ENCODE data around the gene NSG1.
A peak's percentile ranks its signal among the peaks of the same experiment; 100 is the strongest.
"Not testable (repeated sequence)": the region's sequence is repeated elsewhere in the genome, so short reads cannot be mapped to it uniquely, and the experiment has no call there.

NSG1 gene

DNA sequence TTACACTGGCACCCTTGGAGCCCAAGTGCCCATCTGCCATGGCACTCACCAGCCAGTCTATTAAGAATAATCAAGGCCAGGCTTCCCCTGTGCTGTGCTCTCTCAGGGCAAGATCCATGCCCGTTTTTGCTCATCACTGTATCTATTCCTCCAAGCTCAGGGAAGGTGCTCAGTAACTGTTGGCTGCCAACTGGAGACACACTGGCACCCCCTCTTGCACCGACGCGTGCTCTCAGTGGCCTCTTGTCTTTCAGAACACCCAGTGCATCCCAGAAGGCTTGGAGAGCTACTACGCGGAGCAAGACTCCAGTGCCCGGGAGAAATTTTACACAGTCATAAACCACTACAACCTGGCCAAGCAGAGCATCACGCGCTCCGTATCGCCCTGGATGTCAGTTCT is 30.1 kb downstream of the NSG1 start:
- DNase-seq (ENCODE audit: low read depth): no peak

DNA sequence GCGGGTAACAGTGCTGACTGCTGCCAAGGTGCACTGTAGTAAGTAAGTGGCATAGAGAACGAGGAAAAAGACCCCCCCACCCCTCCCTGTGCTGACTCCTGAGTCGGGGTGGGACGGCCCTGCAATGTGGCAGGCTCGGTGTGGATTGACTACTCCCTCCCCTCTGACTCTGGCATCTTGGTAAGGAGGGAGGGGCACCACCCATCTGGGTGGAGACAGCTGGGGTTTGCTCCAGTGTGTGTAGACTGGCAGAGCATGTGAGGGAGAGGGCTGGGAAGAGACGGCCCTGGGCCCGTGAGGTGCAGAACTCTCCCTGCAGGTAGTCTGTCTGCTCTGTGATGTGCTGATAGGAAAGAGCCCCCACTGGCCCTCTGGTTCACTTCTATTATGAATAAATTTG is 31.0 kb downstream of the NSG1 start:
- DNase-seq (ENCODE audit: low read depth): no peak

DNA sequence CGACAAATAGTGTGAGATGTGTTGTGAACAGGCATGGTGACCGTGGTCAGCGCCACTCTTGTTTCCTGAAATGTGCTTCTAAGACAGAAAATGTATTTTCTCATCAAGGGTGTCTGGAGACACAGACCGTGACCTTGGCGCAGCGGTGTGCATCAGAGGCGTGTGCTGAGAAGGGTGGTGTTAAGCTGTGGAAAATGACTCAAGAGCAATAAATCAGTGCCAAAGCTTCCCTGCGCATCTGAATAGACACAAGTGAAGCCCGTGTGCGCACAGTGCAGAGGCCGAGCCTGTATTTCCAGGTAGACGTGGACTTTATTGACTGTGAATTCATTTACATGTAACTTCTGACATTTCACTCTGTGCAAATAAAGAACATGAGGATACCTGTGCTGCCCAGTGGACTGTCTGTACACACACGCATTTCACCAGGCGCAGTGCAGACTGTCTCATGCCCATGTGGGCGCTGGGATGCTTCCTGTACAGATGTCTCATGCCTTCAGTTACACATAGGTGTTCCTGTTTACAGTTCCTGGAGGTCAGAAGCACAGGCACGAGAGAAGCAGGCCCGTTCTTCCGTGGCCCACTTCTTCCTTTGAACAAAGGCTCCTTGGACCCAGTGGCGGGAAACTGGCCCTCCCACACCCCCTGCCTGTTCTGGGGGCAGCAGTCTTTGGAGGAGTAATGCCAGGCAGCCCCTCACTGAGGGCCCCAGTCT is 31.9 kb downstream of the NSG1 start:
- no peak for DNase-seq (ENCODE audit: low read depth)

DNA sequence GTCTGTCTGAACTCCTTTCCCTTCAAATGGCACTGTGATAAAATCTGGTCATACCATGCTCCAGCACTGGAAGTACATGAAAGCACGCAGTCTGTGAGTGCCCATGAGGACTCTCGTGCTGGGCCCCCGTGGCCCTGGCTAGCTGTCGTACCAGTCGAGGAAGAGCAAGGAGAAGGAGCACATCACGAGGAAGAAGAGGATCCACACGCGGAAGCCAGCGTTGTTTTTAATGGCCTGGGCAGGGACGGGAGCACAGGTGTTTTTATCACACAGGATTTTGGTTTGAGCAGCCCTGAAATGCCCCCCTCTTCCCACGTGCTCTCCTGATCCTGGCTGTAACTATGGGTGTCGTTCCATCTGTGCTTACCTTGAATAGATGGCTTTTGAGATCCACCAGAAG is 33.0 kb downstream of the NSG1 start:
- no peak for DNase-seq (ENCODE audit: low read depth)

DNA sequence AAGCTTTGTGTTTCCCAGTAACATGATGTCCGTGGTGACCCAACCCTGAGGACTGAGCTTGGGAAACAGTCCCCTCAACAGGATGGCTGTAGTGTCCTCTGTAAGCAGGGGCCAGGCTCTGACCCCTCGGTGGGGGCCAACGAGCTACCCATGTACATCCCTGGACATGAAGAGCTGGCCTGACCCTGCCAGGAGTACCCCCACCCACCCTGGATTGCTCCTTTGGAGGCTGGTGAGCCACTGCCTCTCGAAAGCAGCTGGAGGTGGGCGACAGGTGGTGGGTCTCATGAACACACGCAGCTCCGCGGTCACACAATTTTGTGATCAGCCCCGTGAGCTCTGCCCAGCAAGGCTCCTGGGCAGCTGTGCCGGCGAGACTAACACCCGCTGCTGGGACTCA is 33.5 kb downstream of the NSG1 start:
- DNase-seq (ENCODE audit: low read depth): no peak

DNA sequence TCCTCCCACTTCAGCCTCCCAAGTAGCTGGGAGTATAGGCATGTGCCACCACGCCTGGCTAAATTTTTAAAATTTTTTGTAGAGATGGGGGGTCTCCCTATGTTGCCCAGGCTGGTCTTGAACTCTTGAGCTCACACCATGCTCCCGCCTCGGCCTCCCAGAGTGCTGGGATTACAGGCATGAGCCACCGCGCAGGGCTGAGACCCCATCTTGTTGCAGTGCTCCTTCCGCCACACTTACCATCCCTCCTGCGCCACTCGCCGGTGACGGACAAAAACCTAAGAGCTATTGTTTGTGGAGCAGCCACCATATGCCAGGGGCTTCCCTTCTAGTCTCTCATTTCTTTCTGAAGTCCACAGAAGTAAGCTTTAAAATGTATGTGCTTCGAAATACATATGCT is 34.5 kb downstream of the NSG1 start:
- no peak for DNase-seq (ENCODE audit: low read depth)

DNA sequence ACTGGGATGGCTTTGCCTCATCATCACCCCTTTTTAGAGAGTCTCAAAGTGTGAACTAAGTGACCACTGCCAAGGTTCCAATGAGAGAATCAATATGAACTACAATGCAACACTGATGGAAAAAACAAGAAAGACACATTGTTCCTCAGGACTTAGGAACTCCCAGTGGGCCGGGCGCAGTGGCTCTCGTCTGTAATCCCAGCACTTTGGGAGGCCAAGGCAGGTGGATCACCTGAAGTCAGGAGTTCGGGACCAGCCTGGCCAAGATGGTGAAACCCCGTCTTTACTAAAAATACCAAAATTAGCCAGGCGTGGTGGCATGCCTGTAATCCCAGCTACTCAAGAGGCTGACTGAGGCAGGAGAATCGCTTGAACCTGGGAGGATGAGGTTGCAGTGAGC is 35.2 kb downstream of the NSG1 start:
- not testable (repeated sequence) for DNase-seq (ENCODE audit: low read depth)

DNA sequence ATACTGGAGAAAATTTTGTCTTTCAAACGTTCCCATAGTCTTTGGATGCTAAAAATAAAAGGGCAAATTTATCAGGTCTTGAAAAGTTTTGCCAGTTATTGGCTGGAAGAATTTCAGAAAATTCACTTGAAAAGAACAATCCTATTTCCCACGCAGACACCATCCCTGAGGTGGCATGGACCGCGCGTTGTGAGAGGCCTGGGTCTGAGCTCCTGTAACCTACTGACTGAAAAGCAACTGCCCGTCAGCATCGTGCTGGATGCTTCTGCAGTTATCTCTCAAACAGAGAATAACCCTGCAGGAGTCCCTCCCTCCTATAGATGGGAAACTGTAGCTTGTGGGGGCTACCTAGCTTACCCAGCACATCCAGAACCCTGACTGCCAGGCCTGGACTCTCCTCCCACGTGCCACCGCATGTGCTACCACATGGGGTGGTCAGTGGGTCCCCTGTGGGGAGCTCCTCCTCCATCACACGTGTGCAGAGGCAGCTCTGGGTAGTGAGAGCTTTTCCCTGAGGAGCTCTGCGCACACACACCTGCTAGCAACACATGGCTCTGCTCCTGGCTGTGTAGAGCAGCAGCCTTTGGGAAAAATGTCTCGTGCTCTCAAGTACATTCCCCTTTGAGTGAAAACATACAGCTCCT is 36.1 kb downstream of the NSG1 start:
- DNase-seq (ENCODE audit: low read depth): no peak

DNA sequence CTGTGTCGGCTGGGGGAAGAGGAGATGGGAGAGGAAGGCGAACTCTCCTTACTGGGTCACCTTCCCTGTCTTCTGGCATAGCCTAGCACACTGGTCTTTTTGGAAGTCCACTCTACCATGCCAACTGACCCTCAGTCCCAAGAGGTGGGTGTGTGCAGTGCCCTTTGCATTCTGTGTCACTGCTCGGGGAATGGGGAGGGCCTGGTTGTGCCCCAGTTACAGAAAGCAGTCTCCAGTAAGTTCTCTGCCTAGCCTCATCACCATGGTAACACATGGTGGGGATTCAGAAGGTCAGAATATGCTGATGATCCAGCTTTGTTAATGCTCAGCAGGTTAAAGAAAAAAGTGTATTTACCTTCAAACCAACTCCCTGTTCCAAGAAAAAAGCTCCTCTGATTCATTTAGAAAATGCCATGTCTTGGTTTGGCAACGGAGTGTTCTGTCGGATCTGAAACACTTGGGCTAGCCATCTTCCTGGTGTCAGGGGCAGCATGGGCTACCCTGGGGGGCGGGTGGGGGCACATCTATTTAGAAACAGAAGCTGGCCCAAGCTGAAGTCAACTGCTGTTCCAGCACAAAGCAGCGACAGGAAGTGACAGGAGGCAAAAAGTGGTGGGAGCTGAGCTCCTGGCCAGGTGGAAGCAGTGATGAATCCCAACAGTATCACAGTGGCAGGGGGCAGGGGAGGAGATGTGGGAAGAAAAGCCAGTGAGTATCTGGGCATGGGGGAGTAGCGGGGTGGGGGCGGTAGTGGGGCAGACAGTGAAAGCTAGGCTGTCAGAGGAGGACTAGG is 37.0 kb downstream of the NSG1 start:
- DNase-seq (ENCODE audit: low read depth): no peak

DNA sequence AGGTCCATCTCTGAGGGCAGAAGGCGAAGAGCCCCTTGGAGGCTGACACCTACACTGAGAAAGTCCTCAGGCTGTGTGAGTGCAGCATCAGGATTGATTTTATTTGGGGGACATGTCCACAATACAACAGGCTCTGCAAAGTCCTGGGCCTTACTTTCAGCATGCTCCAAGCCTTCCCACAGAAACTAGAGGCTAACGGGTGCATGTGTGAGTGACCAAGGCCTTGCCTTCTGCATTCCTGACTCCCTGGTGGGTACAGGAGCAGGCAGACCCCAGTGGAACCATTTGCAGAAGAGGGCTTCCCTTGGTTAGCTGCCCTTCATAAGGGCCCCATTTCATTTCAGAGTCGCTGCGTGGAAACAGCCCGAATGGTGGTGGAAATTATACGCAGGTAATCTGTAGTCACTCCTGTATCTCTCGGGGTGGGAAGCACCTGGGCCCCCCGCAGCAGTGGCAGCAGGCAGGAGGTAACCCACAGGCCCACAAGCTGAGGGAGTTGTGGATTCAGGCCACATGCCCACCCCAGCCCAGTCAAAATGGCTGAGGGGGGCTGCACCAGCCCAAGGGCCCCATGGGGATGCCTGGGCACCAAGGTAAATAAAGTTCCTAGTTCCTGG is 37.7 kb downstream of the NSG1 start:
- no peak for DNase-seq (ENCODE audit: low read depth)

DNA sequence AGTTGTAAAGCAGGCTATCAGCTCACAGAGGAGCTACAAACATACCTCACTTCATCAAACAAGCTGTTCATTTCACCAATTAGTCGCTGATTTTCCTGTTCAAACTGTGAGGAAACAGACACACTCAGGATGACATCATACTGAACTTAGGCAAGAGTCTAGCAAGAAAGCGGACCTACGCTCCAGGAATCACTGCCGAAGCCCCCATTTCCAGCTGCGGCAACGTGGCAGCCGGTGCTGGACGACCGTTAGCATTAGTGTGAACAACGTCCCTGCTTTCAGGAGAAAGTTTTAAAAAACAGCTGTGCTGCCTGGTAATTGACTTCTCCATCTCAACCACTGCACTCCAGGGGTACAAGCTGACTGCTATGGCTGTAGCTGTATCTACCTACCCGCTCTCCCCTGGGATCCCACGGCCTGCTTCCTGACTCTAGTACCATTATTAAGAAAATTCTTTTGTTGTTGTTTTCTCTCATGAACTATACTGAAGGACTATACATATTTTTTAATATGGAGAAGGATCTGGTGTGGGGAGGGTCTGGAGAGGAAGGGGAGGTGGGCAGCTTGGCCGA is 38.3 kb downstream of the NSG1 start:
- DNase-seq (ENCODE audit: low read depth): no peak

DNA sequence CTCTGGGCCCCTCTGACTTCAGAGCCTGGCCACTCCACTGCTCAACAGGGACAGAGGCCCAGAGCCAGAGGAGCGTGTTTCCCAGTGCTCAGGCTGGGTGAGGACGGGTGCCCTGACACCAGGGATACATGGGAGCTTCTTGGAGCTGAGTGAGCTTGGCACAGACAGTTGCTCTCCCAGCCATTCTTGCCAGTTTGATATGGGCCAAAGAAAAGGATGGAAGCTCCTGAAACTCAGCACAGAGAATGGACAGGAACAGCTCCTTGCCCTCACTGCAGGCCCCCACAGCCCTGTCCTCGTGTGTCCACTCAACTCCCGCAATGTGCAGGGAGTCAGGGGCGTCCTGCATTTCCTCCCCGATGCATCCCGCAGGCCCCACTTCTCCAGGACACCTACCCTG is 38.8 kb downstream of the NSG1 start:
- DNase-seq (ENCODE audit: low read depth): no peak

DNA sequence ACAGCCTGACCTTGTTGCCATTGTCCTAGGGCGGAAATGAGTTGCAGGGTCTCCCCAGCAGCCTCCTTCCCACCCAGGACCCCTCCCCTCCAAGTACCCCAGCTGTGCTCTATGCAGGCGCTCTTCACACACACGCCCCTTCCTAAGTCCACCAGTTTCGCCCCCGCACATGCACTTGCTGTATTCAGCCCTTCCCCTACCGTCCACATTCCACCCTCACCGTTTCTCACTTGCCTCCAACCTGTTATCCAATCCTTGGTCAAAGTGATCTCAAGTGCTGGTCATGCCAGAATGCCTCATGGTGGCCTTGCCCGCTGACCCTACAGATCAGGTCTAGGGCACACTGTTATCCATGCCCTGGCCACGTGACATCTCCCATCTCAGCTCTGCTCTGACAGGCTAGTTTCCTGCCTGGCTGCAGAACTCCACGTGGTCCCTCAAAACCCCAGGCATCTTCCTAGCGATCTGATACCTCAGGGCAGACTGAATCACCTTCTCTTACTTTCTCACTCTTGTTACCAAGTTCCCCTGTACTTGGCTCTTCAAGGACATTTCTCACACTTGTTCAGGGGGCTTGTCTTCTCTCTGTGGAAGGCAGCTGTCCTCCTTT is 39.7 kb downstream of the NSG1 start:
- DNase-seq (ENCODE audit: low read depth): no peak

DNA sequence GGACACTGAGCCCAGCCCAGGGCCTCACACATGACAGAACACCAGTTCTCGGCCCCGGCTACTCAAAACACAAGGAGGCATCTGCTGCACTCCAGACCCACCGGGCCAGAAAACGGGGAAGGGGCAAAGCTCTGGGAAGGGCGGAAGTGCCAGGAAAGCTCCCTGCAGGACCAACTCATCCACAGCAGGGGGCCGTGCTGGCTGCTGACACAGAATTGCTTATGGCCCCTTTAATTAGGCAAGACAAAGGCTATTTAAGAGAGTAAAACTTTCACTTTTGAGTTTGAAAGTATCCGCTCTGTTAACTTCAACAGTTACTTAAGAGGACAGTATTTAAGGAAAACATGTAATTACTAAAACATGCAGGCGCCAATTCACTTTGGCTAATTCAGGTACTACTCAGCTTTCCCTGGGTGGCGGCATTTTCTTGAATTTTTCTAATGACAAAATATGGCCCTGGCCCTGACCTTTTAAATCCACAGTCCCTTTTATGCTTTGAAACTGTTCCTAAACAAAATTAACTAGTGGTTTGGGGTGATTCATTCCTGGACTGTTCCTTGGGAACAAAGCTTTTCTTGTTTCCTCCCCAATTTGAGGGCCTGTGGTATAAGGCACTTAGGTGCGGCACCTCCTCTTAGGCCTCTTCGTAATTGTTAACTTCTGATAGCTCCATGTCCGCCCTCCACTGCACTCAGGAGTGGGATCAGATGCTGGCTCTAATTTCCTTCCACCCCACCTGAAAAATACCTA is 40.4 kb downstream of the NSG1 start:
- DNase-seq (ENCODE audit: low read depth): no peak

DNA sequence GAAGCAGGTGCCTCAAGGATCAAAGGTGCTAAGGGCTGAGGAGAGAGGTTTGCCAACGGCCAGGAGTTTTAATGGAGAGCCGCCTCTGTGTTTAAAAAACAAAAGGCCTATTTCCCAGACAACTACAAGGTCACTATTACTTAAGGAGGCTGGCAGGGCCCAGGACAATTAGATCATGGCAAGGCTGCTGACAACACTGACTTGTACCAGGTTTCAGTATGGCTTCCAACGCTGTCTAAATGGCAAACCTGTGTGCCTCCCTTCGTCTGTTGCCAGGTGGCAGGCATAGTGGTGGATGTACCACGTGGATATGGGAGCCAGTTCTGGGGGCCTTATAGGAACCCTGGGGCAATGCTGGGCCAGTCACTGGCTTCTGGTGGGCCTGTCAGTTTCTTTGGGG is 41.0 kb downstream of the NSG1 start:
- no peak for DNase-seq (ENCODE audit: low read depth)

DNA sequence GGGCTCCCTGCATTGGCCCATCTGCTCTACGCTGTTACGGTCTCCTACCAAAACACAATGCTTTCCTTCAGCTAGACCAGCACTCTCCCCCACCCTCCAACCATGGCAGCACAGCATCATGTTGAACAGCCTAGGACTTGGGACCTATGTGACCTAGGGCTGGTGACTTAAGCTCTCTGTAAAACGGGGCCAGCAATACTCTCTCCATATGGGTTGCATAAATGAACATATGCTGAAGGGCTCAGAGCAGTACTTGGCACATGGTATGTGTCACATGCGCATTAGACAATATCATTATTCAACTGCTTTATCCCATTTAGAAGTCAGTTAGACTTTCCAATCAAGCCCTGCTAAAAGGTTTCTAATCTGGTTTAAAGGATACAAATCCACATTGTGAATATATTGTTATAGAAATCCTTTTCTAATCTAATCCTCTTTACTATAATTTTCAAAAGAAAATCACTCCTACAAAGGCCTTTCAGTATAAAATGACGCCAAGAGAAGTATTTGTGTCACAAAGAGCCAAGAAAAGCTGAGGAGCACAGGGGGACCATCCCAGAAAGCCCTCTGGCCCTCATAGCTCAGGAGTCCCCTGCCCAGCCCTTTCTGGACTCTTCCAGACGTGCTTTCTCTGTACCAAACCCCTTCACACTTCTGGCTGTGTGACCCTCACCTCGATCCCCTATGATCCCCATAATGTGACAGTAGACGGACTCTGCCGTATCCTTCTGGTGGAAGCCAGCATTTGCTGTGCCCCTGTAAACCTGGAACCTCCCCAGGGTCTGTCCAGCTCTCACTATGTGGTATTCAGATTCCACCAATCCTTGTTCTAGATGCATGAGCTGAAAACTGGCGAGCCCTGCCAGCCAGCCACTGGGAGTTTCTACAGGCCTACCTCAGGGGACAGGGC is 42.3 kb downstream of the NSG1 start:
- no peak for DNase-seq (ENCODE audit: low read depth)

DNA sequence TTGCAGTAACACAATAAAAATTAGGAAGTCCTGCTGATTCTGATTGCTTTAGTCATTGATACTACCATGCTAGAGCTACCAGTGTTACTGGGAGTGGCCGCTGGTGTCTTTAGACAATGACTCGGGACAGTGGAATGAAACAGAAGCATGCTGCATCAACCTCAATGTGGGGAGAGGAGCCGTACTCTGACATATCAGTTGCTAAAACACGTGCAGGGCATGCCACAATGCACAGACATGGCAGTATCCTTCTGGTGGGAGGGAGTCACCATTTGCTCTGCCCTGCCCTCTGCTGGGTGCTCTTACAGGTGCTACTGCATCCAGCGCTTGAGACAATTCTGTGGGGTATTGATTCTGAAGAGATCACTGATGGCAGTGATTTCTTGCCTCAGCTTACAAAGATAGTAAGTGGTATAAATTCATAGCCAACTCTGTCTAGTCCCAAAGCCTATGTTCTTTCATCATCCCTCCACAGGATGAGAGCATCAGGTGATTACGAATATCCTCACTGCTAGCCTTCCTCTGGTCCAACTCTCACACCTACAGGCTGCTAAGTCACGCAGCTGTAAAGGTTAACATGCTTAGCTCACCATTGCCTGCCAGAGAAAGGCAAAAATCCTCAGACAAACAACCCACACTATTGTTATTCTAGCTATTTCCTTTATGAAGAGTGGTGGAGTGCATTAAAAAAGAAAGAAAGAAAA is 43.7 kb downstream of the NSG1 start:
- DNase-seq (ENCODE audit: low read depth): peak; percentile 16

DNA sequence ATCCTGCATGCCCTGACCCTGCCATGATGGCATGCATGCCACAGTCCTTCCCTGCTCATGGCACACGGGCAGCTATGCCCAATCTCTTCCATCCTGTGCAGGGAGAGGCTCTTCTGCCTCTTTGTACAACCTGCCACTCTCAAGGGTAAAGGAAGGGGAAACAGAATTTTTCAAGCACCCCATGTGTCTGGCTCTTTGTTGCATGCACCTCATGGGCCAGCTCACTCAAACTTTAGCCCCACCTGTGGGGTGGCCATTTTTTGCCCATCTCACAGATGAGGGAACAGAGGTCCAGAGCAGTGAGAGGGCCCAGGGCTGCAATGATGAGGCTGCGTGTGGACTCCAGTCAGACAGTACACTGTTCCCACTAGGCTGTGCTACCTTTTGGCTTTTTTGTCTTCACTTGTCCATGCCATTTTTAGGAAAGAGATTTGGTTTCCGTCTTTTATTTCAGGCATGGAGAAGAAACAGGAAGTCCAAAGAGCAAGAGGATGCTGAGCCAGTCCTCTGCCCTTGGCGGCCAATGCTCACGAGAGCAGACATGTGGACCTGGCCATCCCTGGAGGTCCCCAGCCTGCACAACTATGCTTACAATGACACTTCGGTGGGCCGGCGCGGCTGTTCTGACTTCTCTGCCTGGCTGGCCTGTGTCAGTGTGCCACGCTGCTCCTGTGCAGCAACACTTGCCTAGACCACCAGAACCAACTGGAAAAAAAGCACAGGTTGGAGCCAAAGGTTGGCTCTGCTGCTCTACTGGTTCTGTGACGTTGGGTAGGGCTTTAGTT is 45.6 kb downstream of the NSG1 start:
- no peak for DNase-seq (ENCODE audit: low read depth)

DNA sequence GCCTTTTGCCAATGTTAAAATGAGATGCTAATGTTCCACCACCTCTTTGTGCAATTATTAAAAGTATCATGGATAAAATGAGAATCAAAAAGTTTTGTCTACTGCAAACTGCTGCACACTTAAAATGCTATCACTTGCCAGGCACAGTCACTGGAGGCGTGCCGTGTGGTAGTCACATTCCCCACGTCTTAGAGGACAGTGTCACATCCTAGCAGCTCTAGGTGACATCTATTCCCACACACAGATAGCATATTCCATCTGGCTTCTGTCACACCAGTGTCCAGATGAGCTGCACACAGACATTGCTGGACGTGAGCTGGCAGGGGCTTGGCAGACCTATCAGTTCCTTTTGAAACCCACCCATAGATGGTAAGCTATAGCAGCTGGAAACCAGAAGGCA is 47.0 kb downstream of the NSG1 start:
- no peak for DNase-seq (ENCODE audit: low read depth)
